HCT116 (cell line): Measurements from ENCODE around the gene STK40. TPM values are rescaled to one million over a fixed set of nuclear protein-coding genes. Genes with fewer than 3 reads are reported as not detected.

Experiments
- ATAC-seq: fragments of 200-7000 bp; cut with Tn5 transposase; 2 replicates; pipeline ENCODE4 v1.9.1; 2020; ENCODE audit warnings: mild to moderate bottlenecking, moderate library complexity
- BruUV-seq: library from RNA; stranded (reverse); fragments of 400-500 nt; replicated peaks from 2 replicates; lab custom pipeline; 2021; lab: Mats Ljungman, UMichigan
- CTCF ChIA-PET: fragments of 300-600 bp; sonication (Branson Sonifier 250); formaldehyde crosslinking; loops from one replicate; lab custom pipeline; 2021; ENCODE audit warnings: antibody characterized with exemption; lab: Charles Lee
- POLR2A ChIA-PET: fragments of 300-600, 350-600 bp; sonication (Branson Sonifier 250); formaldehyde crosslinking; loops from one replicate; lab custom pipeline; 2021; ENCODE audit warnings: antibody characterized with exemption; lab: Charles Lee
- RAD21 ChIA-PET, 2 experiments: fragments of 300-600 bp; sonication (Branson Sonifier 250); formaldehyde crosslinking; loops; one replicate each; lab custom pipeline; 2023; ENCODE audit warnings: low total read pairs in 2 of 2; ENCODE audit not compliant: uncharacterized antibody in 2 of 2, unreplicated experiment in 2 of 2, low non-redundant PET in 1 of 2; lab: Charles Lee
- DNase-seq: peaks from one replicate; pipeline ENCODE4 v3.0.0-alpha.2; 2010; ENCODE audit warnings: low read depth, low spot score
- H2AFZ ChIP-seq: fragments of 200-600 bp; shearing (Covaris generic), sonication (generic); 2 replicates; pipeline ENCODE4 v1.6.1; 2017; ENCODE audit warnings: low read depth, mixed run types, mixed read lengths, antibody characterized with exemption, low read length; ENCODE audit not compliant: poor library complexity, severe bottlenecking
- H3K27ac ChIP-seq: 2 replicates; pipeline ENCODE4 v1.5.1; 2012; ENCODE audit warnings: low read depth, low read length
- H3K27me3 ChIP-seq: fragments of 200-600 bp; sonication (generic); 2 replicates; pipeline ENCODE4 v1.6.1; 2016; ENCODE audit warnings: mixed run types, low read length, mixed read lengths; ENCODE audit not compliant: insufficient read depth
- H3K36me3 ChIP-seq, 2 experiments: fragments of 200-500 bp in 1 of 2; fragments of 200-600 bp in 1 of 2; sonication (Bioruptor generic) in 1 of 2; sonication (generic) in 1 of 2; 2 replicates each; pipeline versions ENCODE4 v1.5.1 to v1.6.1; 2014 to 2016; ENCODE audit warnings: low read length in 2 of 2, inconsistent platforms in 1 of 2, mixed read lengths in 1 of 2, mixed run types in 1 of 2; ENCODE audit not compliant: insufficient read depth in 2 of 2, control insufficient read depth in 1 of 2
- H3K4me1 ChIP-seq, 2 experiments: fragments of 200-600 bp in 1 of 2; sonication (generic) in 1 of 2; 2 replicates each; pipeline versions ENCODE4 v1.5.1 to v1.6.1; 2012 to 2017; ENCODE audit warnings: low read length in 2 of 2, inconsistent platforms in 1 of 2, mild to moderate bottlenecking in 1 of 2, mixed read lengths in 1 of 2, mixed run types in 1 of 2, moderate library complexity in 1 of 2; ENCODE audit not compliant: insufficient read depth in 2 of 2, control insufficient read depth in 1 of 2
- H3K4me2 ChIP-seq: fragments of 200-600 bp; sonication (generic); 2 replicates; pipeline ENCODE4 v1.6.1; 2017; ENCODE audit warnings: mixed run types, low read length, mixed read lengths
- H3K4me3 ChIP-seq, 2 experiments: fragments of 200-600 bp in 1 of 2; sonication (generic) in 1 of 2; replicated peaks in 1 of 2; 2 replicates each; pipeline ENCODE4 v1.5.1; 2011 to 2016; ENCODE audit warnings: low read length in 2 of 2, control low read depth in 1 of 2, low read depth in 1 of 2, mild to moderate bottlenecking in 1 of 2, mixed read lengths in 1 of 2, mixed run types in 1 of 2
- H3K79me2 ChIP-seq: fragments of 200-600 bp; sonication (generic); 2 replicates; pipeline ENCODE4 v1.6.1; 2017; ENCODE audit warnings: mild to moderate bottlenecking, mixed run types, low read length, moderate library complexity, mixed read lengths; ENCODE audit not compliant: insufficient read depth
- H3K9ac ChIP-seq: fragments of 200-600 bp; sonication (generic); 2 replicates; pipeline ENCODE4 v1.6.1; 2016; ENCODE audit warnings: low read length, mixed read lengths
- H3K9me2 ChIP-seq: fragments of 200-600 bp; sonication (generic), shearing (Covaris generic); 2 replicates; pipeline ENCODE4 v1.6.1; 2017; ENCODE audit warnings: mixed run types, mild to moderate bottlenecking, moderate library complexity; ENCODE audit not compliant: insufficient read depth
- H3K9me3 ChIP-seq, 2 experiments: fragments of 200-500 bp in 1 of 2; fragments of 200-600 bp in 1 of 2; sonication (Bioruptor generic) in 1 of 2; sonication (generic) in 1 of 2; 2 replicates each; pipeline ENCODE4 v1.6.1; 2014 to 2017; ENCODE audit warnings: low read length in 2 of 2, mixed read lengths in 2 of 2, inconsistent platforms in 1 of 2, low read depth in 1 of 2, mild to moderate bottlenecking in 1 of 2, mixed run types in 1 of 2, moderate library complexity in 1 of 2; ENCODE audit not compliant: control insufficient read depth in 1 of 2, insufficient read depth in 1 of 2
- H4K20me1 ChIP-seq: fragments of 200-600 bp; sonication (generic), shearing (Covaris generic); 2 replicates; pipeline ENCODE4 v1.6.1; 2017; ENCODE audit warnings: mixed run types, mild to moderate bottlenecking, moderate library complexity; ENCODE audit not compliant: insufficient read depth
- CBX3 ChIP-seq: IDR thresholded peaks from 2 replicates; pipeline ENCODE4 v1.6.1; 2012; ENCODE audit warnings: low read depth
- CEBPB ChIP-seq: IDR thresholded peaks from 2 replicates; pipeline ENCODE4 v1.6.1; 2012; ENCODE audit warnings: low read depth
- EGR1 ChIP-seq: IDR thresholded peaks from 2 replicates; pipeline ENCODE4 v1.6.1; 2012; ENCODE audit warnings: low read depth
- ELF1 ChIP-seq: IDR thresholded peaks from 2 replicates; pipeline ENCODE4 v1.6.1; 2012; ENCODE audit warnings: low read depth, borderline replicate concordance
- EZH2 ChIP-seq: fragments of 200-600 bp; sonication (generic); IDR thresholded peaks from 2 replicates; pipeline ENCODE4 v1.6.1; 2017; ENCODE audit warnings: antibody characterized with exemption, mixed run types
- EZH2phosphoT487 ChIP-seq: fragments of 200-600 bp; IDR thresholded peaks from 2 replicates; pipeline ENCODE4 v1.6.1; 2018; ENCODE audit warnings: antibody characterized with exemption, borderline replicate concordance
- POLR2A ChIP-seq: IDR thresholded peaks from 2 replicates; pipeline ENCODE4 v1.7.0; 2011; ENCODE audit warnings: borderline replicate concordance; ENCODE audit not compliant: insufficient read depth, insufficient read length; ENCODE audit errors: extremely low read depth
- POLR2AphosphoS5 ChIP-seq: IDR thresholded peaks from 2 replicates; pipeline ENCODE4 v1.6.1; 2011; ENCODE audit warnings: mild to moderate bottlenecking, low read depth, low read length, moderate library complexity
- RAD21 ChIP-seq: IDR thresholded peaks from 2 replicates; pipeline ENCODE4 v1.6.1; 2012; ENCODE audit warnings: low read depth, mild to moderate bottlenecking
- SP1 ChIP-seq: IDR thresholded peaks from 2 replicates; pipeline ENCODE4 v1.6.1; 2012; ENCODE audit warnings: low read depth
- TCF7L2 ChIP-seq: IDR thresholded peaks from 2 replicates; pipeline ENCODE4 v1.7.0; 2011; ENCODE audit warnings: borderline replicate concordance, inconsistent platforms; ENCODE audit not compliant: insufficient read depth, insufficient read length; ENCODE audit errors: extremely low read depth
- YY1 ChIP-seq: IDR thresholded peaks from 2 replicates; pipeline ENCODE4 v1.6.1; 2011; ENCODE audit warnings: low read length, low read depth, moderate library complexity, mild to moderate bottlenecking; ENCODE audit not compliant: insufficient replicate concordance; ENCODE audit errors: extremely low read depth
- ZFX ChIP-seq: fragments of 450-650 bp; IDR thresholded peaks from 2 replicates; pipeline ENCODE4 v1.6.1; 2017
- ZNF274 ChIP-seq: fragments of 200-500 bp; sonication (Bioruptor generic); IDR thresholded peaks from 2 replicates; pipeline ENCODE4 v1.6.1; 2014; ENCODE audit warnings: mild to moderate bottlenecking, low read depth, low read length, inconsistent platforms
- intact Hi-C: fragments of 100-400 bp; cut with micrococcal nuclease; formaldehyde crosslinking; loops from 2 replicates; pipeline ENCODE4 v1.10.0; 2022
- total RNA-seq: library from RNA; stranded (reverse); gene quantifications from one replicate; pipeline ENCODE4 v1.2.1, GENCODE V29; 2021; ENCODE audit not compliant: unreplicated experiment
- TF ChIP-seq, protein P1 (sequence below): IDR thresholded peaks from 2 replicates; pipeline ENCODE4 v1.6.1; 2012
- TF ChIP-seq, protein P2 (sequence below): IDR thresholded peaks from 2 replicates; pipeline ENCODE4 v1.6.1; 2012; ENCODE audit warnings: low read depth
- TF ChIP-seq, protein P3 (sequence below): IDR thresholded peaks from 2 replicates; pipeline ENCODE4 v1.6.1; 2012

Gene STK40
- total RNA-seq, 1 experiment from 2014 or later: 33.9 TPM

DNA sequence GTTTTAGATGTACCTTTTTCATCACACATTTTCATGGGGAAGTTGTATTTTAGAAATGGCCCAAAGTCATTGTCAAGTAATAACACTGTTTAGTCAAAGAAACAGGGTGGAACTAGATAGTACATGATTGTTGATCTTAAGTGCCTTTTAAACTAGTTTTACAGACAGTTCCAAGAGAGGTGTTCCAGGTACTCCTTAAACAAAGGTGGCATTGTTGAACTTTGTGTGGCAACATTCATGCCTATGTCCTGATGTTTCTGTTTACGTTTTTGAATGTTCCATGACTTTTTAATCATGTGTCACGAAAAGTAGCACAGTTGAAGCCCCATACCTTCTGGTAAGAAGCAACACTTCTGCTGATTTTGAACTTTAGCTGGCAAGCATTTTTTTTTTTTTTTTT lies 88.7 kb downstream of the STK40 start:
- Histone ChIP-seq H3K27me3 (no peaks in the 10 kb centered on the region), H3K4me3 (no peak overlapping the region), H3K79me2 (peaks cover 40% of the 10 kb centered on the region; the same call in 1 of the 2 replicates), H3K9me2 (no peaks in the 10 kb centered on the region), H4K20me1 (no peaks in the 10 kb centered on the region), H3K27ac (no peak overlapping the region), H3K4me1 (peaks cover 9 to 28% of the 10 kb centered on the region in 2 experiments), H3K9me3 (no peaks in the 10 kb centered on the region), H2AFZ (no peak overlapping the region), H3K9ac (no peak overlapping the region), H3K4me2 (no peak overlapping the region), H3K36me3 (peaks cover 55 to 75% of the 10 kb centered on the region in 2 experiments)
- ATAC-seq (no peak), DNase-seq (no peak)
- CTCF ChIA-PET: interaction anchor here (1.2 kb wide), 1 partner anchor 14 kb away, joined by 3 read pairs; no protein-coding TSS in a partner anchor
- intact Hi-C loops: no loop called here
- TSS peak; percentile 20 for BruUV-seq
- no peak for TF ChIP-seq CBX3
- POLR2A ChIA-PET: interaction anchor here (1.7 kb wide), 1 partner anchor 104 kb away, joined by 3 read pairs; no protein-coding TSS in a partner anchor
- RAD21 ChIA-PET: no interaction called here

DNA sequence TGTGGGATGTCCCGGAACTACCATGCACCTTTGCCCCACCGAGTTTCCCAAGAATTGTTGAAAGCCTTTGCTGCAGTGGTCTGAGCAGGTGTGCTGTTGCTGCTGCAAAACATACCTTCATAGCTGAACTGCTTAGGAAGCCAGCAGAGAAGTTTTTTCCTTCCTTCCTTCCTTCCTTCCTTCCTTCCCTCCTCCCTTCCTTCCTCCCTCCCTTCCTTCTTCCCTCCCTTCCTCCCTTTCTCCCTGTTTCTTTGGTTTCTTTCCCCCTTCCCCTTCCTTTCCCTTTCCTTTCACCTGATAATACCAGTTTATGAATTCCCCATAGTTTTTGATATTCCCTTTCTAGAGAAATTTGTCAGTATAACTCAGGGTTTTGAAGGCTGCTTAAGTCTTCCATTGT lies 90.3 kb downstream of the STK40 start:
- DNase-seq (no peak), ATAC-seq (no peak)
- H3K4me2 ChIP-seq: no peak overlapping the region
- no peaks in the 10 kb centered on the region for H3K9me2 ChIP-seq
- POLR2A ChIA-PET: no interaction called here
- H3K79me2 ChIP-seq: peaks cover 36% of the 10 kb centered on the region; the same call in 1 of the 2 replicates
- intact Hi-C loops: no loop called here
- no peaks in the 10 kb centered on the region for H3K27me3 ChIP-seq
- H3K9me3 ChIP-seq: no peaks in the 10 kb centered on the region
- no peak overlapping the region for H2AFZ ChIP-seq
- no peak overlapping the region for H3K9ac ChIP-seq
- RAD21 ChIA-PET: no interaction called here
- no peak overlapping the region for H3K27ac ChIP-seq
- H3K4me3 ChIP-seq: no peak overlapping the region
- H3K4me1 ChIP-seq: peaks cover 6 to 25% of the 10 kb centered on the region in 2 experiments
- no peaks in the 10 kb centered on the region for H4K20me1 ChIP-seq
- H3K36me3 ChIP-seq: peaks cover 52 to 74% of the 10 kb centered on the region in 2 experiments
- no TSS peak for BruUV-seq
- CTCF ChIA-PET: interaction anchor here (1.2 kb wide), 1 partner anchor 10 kb away, joined by 6 read pairs; no protein-coding TSS in a partner anchor
- TF ChIP-seq TCF7L2: no peak
- TF ChIP-seq EGR1: no peak
- no peak for TF ChIP-seq POLR2A
- TF ChIP-seq ZNF274: no peak
- TF ChIP-seq EZH2phosphoT487: no peak
- no peak for TF ChIP-seq ZFX
- no peak for TF ChIP-seq CBX3
- no peak for TF ChIP-seq YY1
- no peak for TF ChIP-seq POLR2AphosphoS5
- TF ChIP-seq RAD21: no peak
- TF ChIP-seq CEBPB: no peak
- no peak for TF ChIP-seq EZH2
- TF ChIP-seq, protein P1, sequence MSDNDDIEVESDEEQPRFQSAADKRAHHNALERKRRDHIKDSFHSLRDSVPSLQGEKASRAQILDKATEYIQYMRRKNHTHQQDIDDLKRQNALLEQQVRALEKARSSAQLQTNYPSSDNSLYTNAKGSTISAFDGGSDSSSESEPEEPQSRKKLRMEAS: no peak
- TF ChIP-seq, protein P2, sequence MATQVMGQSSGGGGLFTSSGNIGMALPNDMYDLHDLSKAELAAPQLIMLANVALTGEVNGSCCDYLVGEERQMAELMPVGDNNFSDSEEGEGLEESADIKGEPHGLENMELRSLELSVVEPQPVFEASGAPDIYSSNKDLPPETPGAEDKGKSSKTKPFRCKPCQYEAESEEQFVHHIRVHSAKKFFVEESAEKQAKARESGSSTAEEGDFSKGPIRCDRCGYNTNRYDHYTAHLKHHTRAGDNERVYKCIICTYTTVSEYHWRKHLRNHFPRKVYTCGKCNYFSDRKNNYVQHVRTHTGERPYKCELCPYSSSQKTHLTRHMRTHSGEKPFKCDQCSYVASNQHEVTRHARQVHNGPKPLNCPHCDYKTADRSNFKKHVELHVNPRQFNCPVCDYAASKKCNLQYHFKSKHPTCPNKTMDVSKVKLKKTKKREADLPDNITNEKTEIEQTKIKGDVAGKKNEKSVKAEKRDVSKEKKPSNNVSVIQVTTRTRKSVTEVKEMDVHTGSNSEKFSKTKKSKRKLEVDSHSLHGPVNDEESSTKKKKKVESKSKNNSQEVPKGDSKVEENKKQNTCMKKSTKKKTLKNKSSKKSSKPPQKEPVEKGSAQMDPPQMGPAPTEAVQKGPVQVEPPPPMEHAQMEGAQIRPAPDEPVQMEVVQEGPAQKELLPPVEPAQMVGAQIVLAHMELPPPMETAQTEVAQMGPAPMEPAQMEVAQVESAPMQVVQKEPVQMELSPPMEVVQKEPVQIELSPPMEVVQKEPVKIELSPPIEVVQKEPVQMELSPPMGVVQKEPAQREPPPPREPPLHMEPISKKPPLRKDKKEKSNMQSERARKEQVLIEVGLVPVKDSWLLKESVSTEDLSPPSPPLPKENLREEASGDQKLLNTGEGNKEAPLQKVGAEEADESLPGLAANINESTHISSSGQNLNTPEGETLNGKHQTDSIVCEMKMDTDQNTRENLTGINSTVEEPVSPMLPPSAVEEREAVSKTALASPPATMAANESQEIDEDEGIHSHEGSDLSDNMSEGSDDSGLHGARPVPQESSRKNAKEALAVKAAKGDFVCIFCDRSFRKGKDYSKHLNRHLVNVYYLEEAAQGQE: no peak
- TF ChIP-seq ELF1: no peak
- TF ChIP-seq, protein P3, sequence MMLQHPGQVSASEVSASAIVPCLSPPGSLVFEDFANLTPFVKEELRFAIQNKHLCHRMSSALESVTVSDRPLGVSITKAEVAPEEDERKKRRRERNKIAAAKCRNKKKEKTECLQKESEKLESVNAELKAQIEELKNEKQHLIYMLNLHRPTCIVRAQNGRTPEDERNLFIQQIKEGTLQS: no peak
- no peak for TF ChIP-seq SP1
